Measurements from ENCODE around the gene STYK1. TPM values are rescaled to one million over a fixed set of nuclear protein-coding genes. Genes with fewer than 3 reads are reported as not detected.
"Not testable (repeated sequence)": the region's sequence is repeated elsewhere in the genome, so short reads cannot be mapped to it uniquely, and the experiment has no call there.

Gene STYK1
- total and polyA plus RNA-seq, 12 donors: 0.08 to 0.13 (median 0.10) TPM; not detected in 9

DNA sequence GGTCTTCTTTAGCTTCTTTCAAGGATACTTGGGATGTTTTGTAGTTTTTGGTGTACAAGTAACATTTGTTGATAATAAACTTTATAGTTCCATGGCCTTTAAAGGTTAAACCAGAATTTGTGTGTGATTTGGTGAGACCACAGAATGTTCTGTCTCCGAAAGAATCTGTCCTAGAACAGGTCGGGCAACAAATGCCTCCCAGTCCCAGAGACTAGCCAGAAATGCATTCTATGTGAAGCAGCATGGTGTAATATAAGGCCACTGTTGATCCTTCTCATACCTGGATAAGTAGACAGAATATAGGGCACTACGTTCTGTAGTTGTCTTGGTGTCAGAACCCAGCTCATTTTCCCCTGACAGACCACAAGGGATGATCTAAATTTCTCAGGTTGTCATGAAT lies 10.0 kb downstream of the STYK1 start:
- DNase-seq: no peak
- no peak for TF ChIP-seq POLR2A (IDR thresholded peaks at IDR 0.05)
- TF ChIP-seq, protein P1, sequence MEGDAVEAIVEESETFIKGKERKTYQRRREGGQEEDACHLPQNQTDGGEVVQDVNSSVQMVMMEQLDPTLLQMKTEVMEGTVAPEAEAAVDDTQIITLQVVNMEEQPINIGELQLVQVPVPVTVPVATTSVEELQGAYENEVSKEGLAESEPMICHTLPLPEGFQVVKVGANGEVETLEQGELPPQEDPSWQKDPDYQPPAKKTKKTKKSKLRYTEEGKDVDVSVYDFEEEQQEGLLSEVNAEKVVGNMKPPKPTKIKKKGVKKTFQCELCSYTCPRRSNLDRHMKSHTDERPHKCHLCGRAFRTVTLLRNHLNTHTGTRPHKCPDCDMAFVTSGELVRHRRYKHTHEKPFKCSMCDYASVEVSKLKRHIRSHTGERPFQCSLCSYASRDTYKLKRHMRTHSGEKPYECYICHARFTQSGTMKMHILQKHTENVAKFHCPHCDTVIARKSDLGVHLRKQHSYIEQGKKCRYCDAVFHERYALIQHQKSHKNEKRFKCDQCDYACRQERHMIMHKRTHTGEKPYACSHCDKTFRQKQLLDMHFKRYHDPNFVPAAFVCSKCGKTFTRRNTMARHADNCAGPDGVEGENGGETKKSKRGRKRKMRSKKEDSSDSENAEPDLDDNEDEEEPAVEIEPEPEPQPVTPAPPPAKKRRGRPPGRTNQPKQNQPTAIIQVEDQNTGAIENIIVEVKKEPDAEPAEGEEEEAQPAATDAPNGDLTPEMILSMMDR (IDR thresholded peaks at IDR 0.05): no peak
- H3K4me1 ChIP-seq (replicated peaks in 1 of 2): no peaks in the 10 kb centered on the region
- H3K36me3 ChIP-seq (replicated peaks in 1 of 2): no peaks in the 10 kb centered on the region
- H3K4me3 ChIP-seq: no peak overlapping the region
- no peaks in the 10 kb centered on the region for H3K9me3 ChIP-seq (replicated peaks in 1 of 3)
- no peak overlapping the region for H3K27ac ChIP-seq
- 65 to 83% (median 77%) methylated on average over 3 of the region's 3 CpGs for WGBS, 4 donors
- intact Hi-C loops (cut with DNase I): no loop called here
- H3K27me3 ChIP-seq: peaks cover 3% of the 10 kb centered on the region

DNA sequence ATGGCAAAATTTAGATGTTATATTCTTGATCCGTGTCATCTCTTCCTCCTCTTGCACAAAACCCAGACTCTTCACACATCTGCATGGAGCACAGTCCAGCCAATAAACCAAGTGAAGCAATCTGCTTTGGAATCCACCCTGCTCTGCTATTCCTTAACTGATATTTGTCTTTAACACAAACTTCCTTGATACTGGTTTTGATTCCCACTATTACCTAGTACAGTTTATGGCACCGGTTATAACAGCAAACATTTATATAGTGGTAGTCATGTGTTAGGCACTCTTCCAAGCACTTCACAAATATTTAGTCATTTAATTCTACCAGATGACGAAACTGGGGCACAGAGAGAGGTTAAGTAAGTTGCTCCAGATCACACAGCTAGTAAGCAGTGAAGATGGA lies 12.5 kb downstream of the STYK1 start:
- intact Hi-C loops (cut with DNase I): no loop called here
- Histone ChIP-seq H3K36me3 (replicated peaks in 1 of 2) (no peaks in the 10 kb centered on the region), H3K9me3 (replicated peaks in 1 of 3) (no peaks in the 10 kb centered on the region), H3K27me3 (no peaks in the 10 kb centered on the region), H3K4me3 (no peak overlapping the region), H3K4me1 (replicated peaks in 1 of 2) (no peaks in the 10 kb centered on the region), H3K27ac (no peak overlapping the region)
- WGBS, 4 donors: 54 to 73% (median 70%) methylated on average over 3 of the region's 3 CpGs
- no peak for DNase-seq
- TF ChIP-seq POLR2A (IDR thresholded peaks at IDR 0.05): no peak
- TF ChIP-seq, protein P1 (IDR thresholded peaks at IDR 0.05): no peak

DNA sequence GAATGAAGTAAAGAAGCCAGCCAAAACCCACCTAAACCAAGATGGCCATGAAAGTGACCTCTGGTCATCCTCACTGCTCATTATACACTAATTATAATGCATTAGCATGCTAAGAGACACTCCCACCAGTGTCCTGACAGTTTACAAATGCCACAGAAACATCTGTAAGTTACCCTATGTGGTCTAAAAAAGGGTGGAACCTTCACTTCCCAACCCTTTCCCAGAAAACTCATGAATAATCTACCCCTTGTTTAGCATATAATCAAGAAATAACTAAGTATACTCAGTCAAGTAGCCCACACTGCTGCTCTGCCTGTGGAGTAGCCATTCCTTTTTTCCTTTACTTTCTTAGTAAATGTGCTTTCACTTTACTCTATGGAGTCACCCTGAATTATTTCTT lies 19.8 kb downstream of the STYK1 start:
- Histone ChIP-seq H3K4me3 (no peak overlapping the region), H3K4me1 (replicated peaks in 1 of 2) (no peaks in the 10 kb centered on the region), H3K36me3 (replicated peaks in 1 of 2) (no peaks in the 10 kb centered on the region), H3K9me3 (replicated peaks in 1 of 3) (no peaks in the 10 kb centered on the region), H3K27me3 (no peaks in the 10 kb centered on the region), H3K27ac (no peak overlapping the region)
- no peak for DNase-seq
- intact Hi-C loops (cut with DNase I): no loop called here
- TF ChIP-seq, protein P1 (IDR thresholded peaks at IDR 0.05): no peak
- TF ChIP-seq POLR2A (IDR thresholded peaks at IDR 0.05): no peak

DNA sequence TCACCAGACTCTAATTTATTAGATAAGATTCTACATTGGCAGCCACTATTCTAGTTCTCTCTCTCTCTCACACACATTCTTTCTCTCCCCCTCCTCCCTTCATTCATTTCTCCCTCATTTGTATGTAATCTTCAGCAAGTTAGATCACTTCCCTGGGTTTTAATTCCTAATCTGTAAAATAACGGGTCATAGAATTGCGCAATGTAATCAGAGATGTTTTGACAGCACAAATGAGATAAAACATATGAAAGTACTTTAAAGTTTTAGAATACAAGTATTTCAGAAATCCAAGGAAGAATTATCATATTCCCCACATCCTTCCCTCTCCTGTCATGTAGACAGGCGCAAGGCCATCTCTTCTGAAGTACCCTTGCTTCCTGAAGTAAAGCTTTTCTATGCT lies 21.7 kb downstream of the STYK1 start:
- no peaks in the 10 kb centered on the region for H3K9me3 ChIP-seq (replicated peaks in 1 of 3)
- H3K36me3 ChIP-seq (replicated peaks in 1 of 2): no peaks in the 10 kb centered on the region
- no peaks in the 10 kb centered on the region for H3K4me1 ChIP-seq (replicated peaks in 1 of 2)
- H3K27ac ChIP-seq: no peak overlapping the region
- TF ChIP-seq POLR2A (IDR thresholded peaks at IDR 0.05): no peak
- TF ChIP-seq, protein P1 (IDR thresholded peaks at IDR 0.05): no peak
- 58 to 59% (median 59%) methylated on average over 3 of the region's 3 CpGs for WGBS, 4 donors
- H3K4me3 ChIP-seq: no peak overlapping the region
- H3K27me3 ChIP-seq: no peaks in the 10 kb centered on the region
- no peak for DNase-seq
- intact Hi-C loops (cut with DNase I): no loop called here

DNA sequence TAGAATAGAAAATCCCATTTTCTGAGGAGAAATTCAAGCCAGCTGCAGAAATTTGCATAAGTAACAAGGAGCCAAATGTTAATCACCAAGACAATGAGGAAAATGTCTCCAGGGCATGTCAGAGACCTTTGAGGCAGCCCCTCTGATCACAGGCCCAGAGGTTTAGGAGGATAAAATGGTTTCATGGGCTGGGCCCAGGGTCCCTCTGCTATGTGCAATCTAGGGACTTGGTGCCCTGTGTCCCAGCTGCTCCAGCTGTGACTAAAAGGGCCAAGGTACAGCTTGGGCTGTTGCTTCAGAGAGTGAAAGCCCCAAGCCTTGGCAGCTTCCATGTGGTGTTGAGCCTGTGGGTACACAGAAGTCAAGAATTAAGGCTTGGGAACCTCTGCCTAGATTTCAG lies 27.3 kb downstream of the STYK1 start:
- DNase-seq; H3K4me3 ChIP-seq; intact Hi-C loops (cut with DNase I); H3K27ac ChIP-seq; H3K9me3 ChIP-seq (replicated peaks in 1 of 3); H3K36me3 ChIP-seq (replicated peaks in 1 of 2); H3K4me1 ChIP-seq (replicated peaks in 1 of 2); H3K27me3 ChIP-seq: not testable (repeated sequence)
